ENCODE data around the gene CETN2. TPM values are rescaled to one million over a fixed set of nuclear protein-coding genes. Genes with fewer than 3 reads are reported as not detected.

Gene CETN2
- total RNA-seq, 2 donors from 2014 or later, result 20.3 to 24.5 TPM

Other genes starting within 250 kb of the CETN2 start
- not detected for gene GABRQ, start 192.9 kb downstream of the CETN2 start, total RNA-seq
- gene MAGEA3, start 132.0 kb downstream of the CETN2 start, total RNA-seq, result not detected
- not detected for gene CSAG2, start 121.5 kb downstream of the CETN2 start, total RNA-seq
- gene MAGEA2B, start 116.1 kb downstream of the CETN2 start, total RNA-seq, result not detected
- gene CSAG1, start 97.0 kb downstream of the CETN2 start, total RNA-seq, result not detected
- not detected for gene MAGEA12, start 97.0 kb downstream of the CETN2 start, total RNA-seq
- gene MAGEA2, start 76.9 kb downstream of the CETN2 start, total RNA-seq, result not detected
- not detected for gene CSAG3, start 71.5 kb downstream of the CETN2 start, total RNA-seq
- gene MAGEA6, start 61.1 kb downstream of the CETN2 start, total RNA-seq, result not detected
- gene NSDHL, start 306 bp upstream of the CETN2 start, total RNA-seq, result 10 to 100 TPM; 21.4 to 27.0 TPM
- gene ZNF185, start 67.3 kb upstream of the CETN2 start, total RNA-seq, result 1 to 10 TPM; 1.7 to 3.2 TPM
- under 1 TPM in 1 of 2 donors, not detected in 1; 0.06 TPM for gene PNMA5, start 163.4 kb upstream of the CETN2 start, total RNA-seq
- 1 to 10 TPM in 1 of 2 donors, under 1 TPM in 1; 0.71 to 1.9 TPM for gene PNMA3, start 225.7 kb upstream of the CETN2 start, total RNA-seq
- 1 to 10 TPM; 1.6 to 2.1 TPM for gene PNMA6A, start 241.7 kb upstream of the CETN2 start, total RNA-seq

Measured in left cardiac atrium (tissue), 2 donors.